H9 (cell line): ENCODE measurements around the gene ADCY1. TPM values are rescaled to one million over a fixed set of nuclear protein-coding genes. Genes with fewer than 3 reads are reported as not detected.

Experiments used
- DNase-seq: peaks from one replicate; pipeline ENCODE4 v3.0.0-alpha.2; 2017
- H2AFZ ChIP-seq: one replicate; pipeline ENCODE4 v1.6.1; 2013; ENCODE audit warnings: mild to moderate bottlenecking, low read length, control low read depth, moderate library complexity
- H2AK5ac ChIP-seq: 2 replicates; pipeline ENCODE4 v1.6.1; 2013; ENCODE audit warnings: low read length, control low read depth, mixed read lengths; ENCODE audit not compliant: insufficient read length
- H2BK120ac ChIP-seq: one replicate; pipeline ENCODE4 v1.6.1; 2013; ENCODE audit warnings: low read depth, mild to moderate bottlenecking, low read length, control low read depth, inconsistent platforms; ENCODE audit not compliant: poor library complexity, severe bottlenecking
- H2BK12ac ChIP-seq: 2 replicates; pipeline ENCODE4 v1.6.1; 2013; ENCODE audit warnings: low read length, control low read depth, mixed read lengths, low read depth; ENCODE audit not compliant: insufficient read length
- H2BK15ac ChIP-seq: 2 replicates; pipeline ENCODE4 v1.6.1; 2013; ENCODE audit warnings: low read depth, low read length, control low read depth
- H2BK20ac ChIP-seq: one replicate; pipeline ENCODE4 v1.6.1; 2013; ENCODE audit warnings: low read depth, mild to moderate bottlenecking, low read length, control low read depth, inconsistent platforms; ENCODE audit not compliant: poor library complexity, severe bottlenecking
- H2BK5ac ChIP-seq: 2 replicates; pipeline ENCODE4 v1.6.1; 2013; ENCODE audit warnings: low read length, control low read depth, mixed read lengths; ENCODE audit not compliant: insufficient read length
- H3K14ac ChIP-seq: 2 replicates; pipeline ENCODE4 v1.6.1; 2013; ENCODE audit warnings: low read length, control low read depth; ENCODE audit not compliant: insufficient read depth
- H3K18ac ChIP-seq: 2 replicates; pipeline ENCODE4 v1.6.1; 2013; ENCODE audit warnings: low read depth, mild to moderate bottlenecking, mixed read lengths, low read length, control low read depth; ENCODE audit not compliant: insufficient read length
- H3K23ac ChIP-seq: 2 replicates; pipeline ENCODE4 v1.6.1; 2013; ENCODE audit warnings: low read length, control low read depth, mixed read lengths, low read depth; ENCODE audit not compliant: insufficient read length
- H3K23me2 ChIP-seq: 2 replicates; pipeline ENCODE4 v1.6.1; 2013; ENCODE audit warnings: low read depth, mild to moderate bottlenecking, mixed read lengths, low read length, control low read depth; ENCODE audit not compliant: insufficient read length, poor library complexity, severe bottlenecking
- H3K27ac ChIP-seq: 2 replicates; pipeline ENCODE4 v1.5.1; 2013; ENCODE audit warnings: low read length, control low read depth, mixed read lengths, low read depth; ENCODE audit not compliant: insufficient read length
- H3K27me3 ChIP-seq: 2 replicates; pipeline ENCODE4 v1.6.1; 2013; ENCODE audit warnings: low read length, control low read depth, inconsistent platforms; ENCODE audit not compliant: insufficient read depth
- H3K4ac ChIP-seq: 2 replicates; pipeline ENCODE4 v1.6.1; 2013; ENCODE audit warnings: low read depth, mild to moderate bottlenecking, control low read depth, inconsistent platforms, low read length, moderate library complexity
- H3K4me1 ChIP-seq: 2 replicates; pipeline ENCODE4 v1.6.1; 2013; ENCODE audit warnings: low read length, control low read depth, inconsistent platforms; ENCODE audit not compliant: insufficient read depth
- H3K4me2 ChIP-seq: 2 replicates; pipeline ENCODE4 v1.6.1; 2013; ENCODE audit warnings: low read length, control low read depth, mixed read lengths; ENCODE audit not compliant: insufficient read length, insufficient read depth
- H3K56ac ChIP-seq: 2 replicates; pipeline ENCODE4 v1.6.1; 2013; ENCODE audit warnings: low read depth, mild to moderate bottlenecking, mixed read lengths, low read length, control low read depth; ENCODE audit not compliant: insufficient read length
- H3K79me1 ChIP-seq: 2 replicates; pipeline ENCODE4 v1.6.1; 2013; ENCODE audit warnings: low read depth, mild to moderate bottlenecking, moderate library complexity, low read length, control low read depth, inconsistent platforms; ENCODE audit not compliant: insufficient read depth, poor library complexity, severe bottlenecking
- H3K79me2 ChIP-seq: 2 replicates; pipeline ENCODE4 v1.6.1; 2013; ENCODE audit warnings: low read length, control low read depth, inconsistent platforms; ENCODE audit not compliant: insufficient read depth
- H3K9ac ChIP-seq: 2 replicates; pipeline ENCODE4 v1.6.1; 2013; ENCODE audit warnings: low read length, control low read depth, mixed read lengths; ENCODE audit not compliant: insufficient read length; ENCODE audit errors: extremely low read depth
- H3K9me3 ChIP-seq: one replicate; pipeline ENCODE4 v1.6.1; 2013; ENCODE audit warnings: low read depth, low read length, inconsistent platforms; ENCODE audit not compliant: control insufficient read depth
- H3T11ph ChIP-seq: one replicate; pipeline ENCODE4 v1.6.1; 2013; ENCODE audit warnings: mild to moderate bottlenecking, low read length, control low read depth, inconsistent platforms
- H4K20me1 ChIP-seq: one replicate; pipeline ENCODE4 v1.6.1; 2013; ENCODE audit not compliant: control insufficient read depth, insufficient read length, insufficient read depth
- H4K5ac ChIP-seq: 2 replicates; pipeline ENCODE4 v1.6.1; 2013; ENCODE audit warnings: low read depth, mild to moderate bottlenecking, mixed read lengths, low read length, control low read depth; ENCODE audit not compliant: insufficient read length
- H4K8ac ChIP-seq: replicated peaks from 2 replicates; pipeline ENCODE4 v1.6.1; 2013; ENCODE audit warnings: low read length, control low read depth, mixed read lengths, low read depth; ENCODE audit not compliant: insufficient read length
- H4K91ac ChIP-seq: 2 replicates; pipeline ENCODE4 v1.6.1; 2013; ENCODE audit warnings: low read depth, mild to moderate bottlenecking, moderate library complexity, mixed read lengths, low read length, control low read depth; ENCODE audit not compliant: insufficient read length
- H3K27ac Mint-ChIP-seq, 3 experiments: 2 replicates in 2 of 3; 3 replicates in 1 of 3; pipeline ENCODE4 v1.8.0; 2020 to 2021; ENCODE audit warnings: mixed read lengths in 3 of 3, mild to moderate bottlenecking in 1 of 3, moderate library complexity in 1 of 3
- H3K27me3 Mint-ChIP-seq: 2 replicates; pipeline ENCODE4 v1.8.0; 2021; ENCODE audit warnings: low read depth, mild to moderate bottlenecking, moderate library complexity, mixed read lengths
- H3K36me3 Mint-ChIP-seq, 3 experiments: 2 replicates in 2 of 3; 3 replicates in 1 of 3; pipeline ENCODE4 v1.8.0; 2020 to 2021; ENCODE audit warnings: low read depth in 3 of 3, mixed read lengths in 3 of 3; ENCODE audit not compliant: insufficient read depth in 1 of 3
- H3K4me1 Mint-ChIP-seq, 2 experiments: 2 replicates each; pipeline ENCODE4 v1.8.0; 2020; ENCODE audit warnings: mixed read lengths in 2 of 2
- H3K4me3 Mint-ChIP-seq, 2 experiments: 2 replicates in 1 of 2; 3 replicates in 1 of 2; pipeline ENCODE4 v1.8.0; 2020 to 2021; ENCODE audit warnings: mild to moderate bottlenecking in 2 of 2, mixed read lengths in 2 of 2, moderate library complexity in 1 of 2
- H3K9me3 Mint-ChIP-seq, 2 experiments: 2 replicates in 1 of 2; 3 replicates in 1 of 2; pipeline ENCODE4 v1.8.0; 2020; ENCODE audit warnings: mild to moderate bottlenecking in 2 of 2, mixed read lengths in 2 of 2, moderate library complexity in 1 of 2
- WGBS: extraction: QIAGEN DNeasy Blood & Tissue Kit; methylation state at CpG from one replicate; pipeline ENCODE4 v1.1.7; 2013; ENCODE audit warnings: missing lambda C conversion rate, low lambda C conversion rate, mixed read lengths; ENCODE audit not compliant: insufficient read length; ENCODE audit errors: extremely low coverage; 5-methylcytosine and 5-hydroxymethylcytosine counted together
- total RNA-seq: library from RNA; stranded (reverse); gene quantifications from 2 replicates; pipeline ENCODE4 v1.2.1, GENCODE V29; 2021
- TF ChIP-seq, protein P1 (sequence below): fragments of 200-600 bp; sonication (generic); conservative IDR thresholded peaks from 3 replicates; pipeline ENCODE4 v1.8.0; 2021; ENCODE audit warnings: antibody characterized with exemption, mild to moderate bottlenecking

The ADCY1 gene
- total RNA-seq, 1 experiment from 2014 or later: 21.6 TPM

DNA sequence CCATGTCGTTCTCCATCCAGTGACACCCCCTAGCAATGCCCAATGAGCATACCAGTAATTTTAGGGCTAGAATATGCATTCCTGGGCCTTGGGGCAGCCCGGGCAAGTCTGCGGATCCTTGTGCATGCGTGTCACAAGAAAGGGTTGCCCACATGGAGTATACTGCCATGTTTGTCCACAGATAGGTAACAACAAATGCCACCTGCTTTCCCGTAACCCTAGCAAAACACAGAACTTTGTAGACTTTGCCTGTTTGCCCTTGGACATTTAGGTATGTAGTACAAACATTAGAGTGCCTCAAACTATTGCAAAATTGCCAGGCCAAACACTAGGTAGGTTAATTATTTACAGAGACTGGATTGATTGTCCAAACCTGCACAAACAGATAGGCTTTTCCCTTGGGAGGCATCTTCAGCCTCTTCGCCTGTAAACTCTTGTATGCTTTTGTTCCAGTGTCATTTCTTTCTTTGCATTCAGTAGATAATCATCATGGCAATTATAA, 117.0 kb downstream of the ADCY1 start:
- WGBS: no CpG with 5 or more reads among the region's 6 CpGs
- Histone ChIP-seq H2AK5ac (no peak overlapping the region), H2BK20ac (no peak overlapping the region), H3K14ac (no peak overlapping the region), H3K56ac (no peak overlapping the region), H2BK5ac (no peak overlapping the region), H4K5ac (no peak overlapping the region), H3K4ac (no peak overlapping the region), H3K27me3 (no peaks in the 10 kb centered on the region), H3K79me1 (no peaks in the 10 kb centered on the region), H3T11ph (no peak overlapping the region), H3K23ac (no peak overlapping the region), H2BK15ac (no peak overlapping the region), H2BK120ac (no peak overlapping the region), H4K8ac (no peak overlapping the region), H3K9ac (no peak overlapping the region), H2BK12ac (no peak overlapping the region), H2AFZ (no peak overlapping the region), H4K91ac (no peak overlapping the region), H3K4me2 (no peak overlapping the region), H3K27ac (no peak overlapping the region), H4K20me1 (peaks cover 4% of the 10 kb centered on the region), H3K79me2 (no peaks in the 10 kb centered on the region), H3K9me3 (no peaks in the 10 kb centered on the region), H3K18ac (no peak overlapping the region), H3K23me2 (no peaks in the 10 kb centered on the region), H3K4me1 (no peaks in the 10 kb centered on the region)
- Mint-ChIP-seq H3K4me3 (no peak overlapping the region), H3K27ac (no peak overlapping the region), H3K27me3 (no peaks in the 10 kb centered on the region), H3K36me3 (peaks cover 6 to 12% (median 7%) of the 10 kb centered on the region in 3 experiments; a peak in 6 of 7 replicates), H3K4me1 (no peaks in the 10 kb centered on the region), H3K9me3 (no peaks in the 10 kb centered on the region)
- TF ChIP-seq, protein P1, sequence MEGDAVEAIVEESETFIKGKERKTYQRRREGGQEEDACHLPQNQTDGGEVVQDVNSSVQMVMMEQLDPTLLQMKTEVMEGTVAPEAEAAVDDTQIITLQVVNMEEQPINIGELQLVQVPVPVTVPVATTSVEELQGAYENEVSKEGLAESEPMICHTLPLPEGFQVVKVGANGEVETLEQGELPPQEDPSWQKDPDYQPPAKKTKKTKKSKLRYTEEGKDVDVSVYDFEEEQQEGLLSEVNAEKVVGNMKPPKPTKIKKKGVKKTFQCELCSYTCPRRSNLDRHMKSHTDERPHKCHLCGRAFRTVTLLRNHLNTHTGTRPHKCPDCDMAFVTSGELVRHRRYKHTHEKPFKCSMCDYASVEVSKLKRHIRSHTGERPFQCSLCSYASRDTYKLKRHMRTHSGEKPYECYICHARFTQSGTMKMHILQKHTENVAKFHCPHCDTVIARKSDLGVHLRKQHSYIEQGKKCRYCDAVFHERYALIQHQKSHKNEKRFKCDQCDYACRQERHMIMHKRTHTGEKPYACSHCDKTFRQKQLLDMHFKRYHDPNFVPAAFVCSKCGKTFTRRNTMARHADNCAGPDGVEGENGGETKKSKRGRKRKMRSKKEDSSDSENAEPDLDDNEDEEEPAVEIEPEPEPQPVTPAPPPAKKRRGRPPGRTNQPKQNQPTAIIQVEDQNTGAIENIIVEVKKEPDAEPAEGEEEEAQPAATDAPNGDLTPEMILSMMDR: no peak
- no peak for DNase-seq
